K562 (cell line): ENCODE measurements around the gene EHMT2. TPM values are rescaled to one million over a fixed set of nuclear protein-coding genes. Genes with fewer than 3 reads are reported as not detected.

Experiments
- ASH1L ChIP-seq: fragments of 450-650 bp; IDR thresholded peaks from 2 replicates; pipeline ENCODE4 v1.6.1; 2018; ENCODE audit warnings: borderline replicate concordance, mild to moderate bottlenecking, low read depth; ENCODE audit not compliant: partially characterized antibody
- ATF1 ChIP-seq, 2 experiments: fragments of 450-650 bp in 1 of 2; IDR thresholded peaks; 2 replicates each; pipeline ENCODE4 v1.6.1; 2016; ENCODE audit warnings: missing compliant biosample characterization in 1 of 2, missing genetic modification characterization in 1 of 2
- BACH1 ChIP-seq: fragments of 200-800 bp; sonication (Bioruptor generic); IDR thresholded peaks from 2 replicates; pipeline ENCODE4 v1.6.1; 2016; ENCODE audit warnings: missing genetic modification characterization, missing compliant biosample characterization
- BMI1 ChIP-seq: fragments of 150-350 bp; IDR thresholded peaks from 2 replicates; pipeline ENCODE4 v1.6.1; 2014; ENCODE audit warnings: low read length
- CBFB ChIP-seq: sonication (generic); formaldehyde crosslinking; IDR thresholded peaks from 2 replicates; pipeline ENCODE4 v1.4.0; 2020; ENCODE audit warnings: mild to moderate bottlenecking, missing genetic modification reagents
- CC2D1A ChIP-seq: fragments of 450-650 bp; IDR thresholded peaks from 2 replicates; pipeline ENCODE4 v1.6.1; 2017; ENCODE audit warnings: mild to moderate bottlenecking
- GTF2E2 ChIP-seq: fragments of 200-800 bp; sonication (Bioruptor generic); IDR thresholded peaks from 2 replicates; pipeline ENCODE4 v1.6.1; 2016; ENCODE audit warnings: missing genetic modification characterization, missing compliant biosample characterization
- HDAC1 ChIP-seq, 2 experiments: fragments of 450-650 bp; IDR thresholded peaks; 2 replicates each; pipeline ENCODE4 v1.6.1; 2016 to 2017; ENCODE audit warnings: inconsistent platforms in 1 of 2, mild to moderate bottlenecking in 1 of 2, moderate library complexity in 1 of 2
- HNRNPLL ChIP-seq: fragments of 200-400 bp; formaldehyde crosslinking; IDR thresholded peaks from 2 replicates; pipeline ENCODE4 v1.6.1; 2017; ENCODE audit warnings: low read length, low read depth, mild to moderate bottlenecking; ENCODE audit not compliant: poor library complexity, severe bottlenecking
- KLF16 ChIP-seq: IDR thresholded peaks from 2 replicates; pipeline ENCODE4 v1.6.1; 2016; ENCODE audit warnings: antibody characterized with exemption
- NCOR1 ChIP-seq: fragments of 450-650 bp; IDR thresholded peaks from 2 replicates; pipeline ENCODE4 v1.6.1; 2016; ENCODE audit warnings: mild to moderate bottlenecking, moderate library complexity
- OTX1 ChIP-seq: fragments of 450-650 bp; formaldehyde crosslinking; IDR thresholded peaks from 2 replicates; pipeline ENCODE4 v1.4.0; 2022; ENCODE audit warnings: mild to moderate bottlenecking
- POLR2AphosphoS5 ChIP-seq: IDR thresholded peaks from 2 replicates; pipeline ENCODE4 v1.6.1; 2011; ENCODE audit warnings: mild to moderate bottlenecking, low read depth, low read length, moderate library complexity; ENCODE audit not compliant: control insufficient read depth, insufficient read depth
- RBBP5 ChIP-seq: fragments of 200-600 bp; sonication (generic); IDR thresholded peaks from 2 replicates; pipeline ENCODE4 v1.6.1; 2012; ENCODE audit warnings: borderline replicate concordance, mild to moderate bottlenecking, low read length, control low read depth, inconsistent platforms; ENCODE audit not compliant: insufficient read depth, poor library complexity, severe bottlenecking
- RBM25 ChIP-seq: fragments of 200-400 bp; formaldehyde crosslinking; IDR thresholded peaks from 2 replicates; pipeline ENCODE4 v1.6.1; 2018; ENCODE audit warnings: low read length, low read depth, moderate library complexity; ENCODE audit not compliant: severe bottlenecking
- SIRT6 ChIP-seq: IDR thresholded peaks from one replicate; pipeline ENCODE4 v1.6.1; 2012; ENCODE audit warnings: low read depth, mild to moderate bottlenecking, control low read depth, inconsistent platforms, low read length, moderate library complexity
- TOE1 ChIP-seq, 2 experiments: fragments of 450-650 bp in 1 of 2; sonication (generic) in 1 of 2; formaldehyde crosslinking in 1 of 2; IDR thresholded peaks; 2 replicates each; pipeline versions ENCODE4 v1.7.1 to v1.8.0; 2016 to 2022; ENCODE audit warnings: borderline replicate concordance in 2 of 2, mild to moderate bottlenecking in 2 of 2, antibody characterized with exemption in 1 of 2, inconsistent platforms in 1 of 2, low read depth in 1 of 2, missing genetic modification reagents in 1 of 2, moderate library complexity in 1 of 2
- ZNF263 ChIP-seq: sonication (generic); formaldehyde crosslinking; IDR thresholded peaks from 2 replicates; pipeline ENCODE4 v1.8.0; 2022; ENCODE audit warnings: mild to moderate bottlenecking, missing genetic modification reagents, borderline replicate concordance
- ZNF354B ChIP-seq: fragments of 250-450 bp; sonication (Bioruptor Pico); IDR thresholded peaks from 2 replicates; pipeline ENCODE4 v1.4.0; 2020
- ZNF584 ChIP-seq: fragments of 200-800 bp; sonication (Bioruptor generic); IDR thresholded peaks from 2 replicates; pipeline ENCODE4 v1.6.1; 2016; ENCODE audit warnings: low read depth, mild to moderate bottlenecking, missing genetic modification characterization, missing compliant biosample characterization
- ZNF780A ChIP-seq: fragments of 250-450 bp; sonication (Bioruptor Pico); IDR thresholded peaks from 2 replicates; pipeline ENCODE4 v1.5.0; 2021; ENCODE audit warnings: mild to moderate bottlenecking
- polyA plus RNA-seq, 8 experiments: library from polyadenylated mRNA; depleted of rRNA in 4 of 8; stranded (reverse) in 5 of 8; unstranded in 3 of 8; fragments of >200 nt; fragmentation: Nextera tagmentation in 2 of 8; fragmentation: Illumina TruSeq in 1 of 8; extraction: Ambion mirVana in 2 of 8; extraction: Trizol in 1 of 8; gene quantifications; 2 replicates each; pipeline versions ENCODE4 v1.2.1 to v1.2.3, GENCODE V29; 2011 to 2014; ENCODE audit warnings: inconsistent platforms in 1 of 8, missing spikeins in 1 of 8
- total RNA-seq, 7 experiments: library from RNA; depleted of rRNA in 6 of 7; stranded (reverse); fragments of >200 nt in 6 of 7; fragmentation: Illumina TruSeq in 2 of 7; extraction: Trizol in 2 of 7; gene quantifications; 2 replicates each; pipeline versions ENCODE4 v1.2.1 to v1.2.3, GENCODE V29; 2011 to 2021; ENCODE audit warnings: low replicate concordance in 1 of 7
- TF ChIP-seq, protein P1 (sequence below): sonication (generic); formaldehyde crosslinking; IDR thresholded peaks from 2 replicates; pipeline ENCODE4 v1.8.0; 2023; ENCODE audit warnings: missing genetic modification reagents, mild to moderate bottlenecking, borderline replicate concordance

The EHMT2 gene
- total and polyA plus RNA-seq, 9 of the 15 experiments (the other 6 are each of a cell fraction or from before 2014, with no cell fraction given): 2.1 to 63.8 (median 38.5) TPM

DNA sequence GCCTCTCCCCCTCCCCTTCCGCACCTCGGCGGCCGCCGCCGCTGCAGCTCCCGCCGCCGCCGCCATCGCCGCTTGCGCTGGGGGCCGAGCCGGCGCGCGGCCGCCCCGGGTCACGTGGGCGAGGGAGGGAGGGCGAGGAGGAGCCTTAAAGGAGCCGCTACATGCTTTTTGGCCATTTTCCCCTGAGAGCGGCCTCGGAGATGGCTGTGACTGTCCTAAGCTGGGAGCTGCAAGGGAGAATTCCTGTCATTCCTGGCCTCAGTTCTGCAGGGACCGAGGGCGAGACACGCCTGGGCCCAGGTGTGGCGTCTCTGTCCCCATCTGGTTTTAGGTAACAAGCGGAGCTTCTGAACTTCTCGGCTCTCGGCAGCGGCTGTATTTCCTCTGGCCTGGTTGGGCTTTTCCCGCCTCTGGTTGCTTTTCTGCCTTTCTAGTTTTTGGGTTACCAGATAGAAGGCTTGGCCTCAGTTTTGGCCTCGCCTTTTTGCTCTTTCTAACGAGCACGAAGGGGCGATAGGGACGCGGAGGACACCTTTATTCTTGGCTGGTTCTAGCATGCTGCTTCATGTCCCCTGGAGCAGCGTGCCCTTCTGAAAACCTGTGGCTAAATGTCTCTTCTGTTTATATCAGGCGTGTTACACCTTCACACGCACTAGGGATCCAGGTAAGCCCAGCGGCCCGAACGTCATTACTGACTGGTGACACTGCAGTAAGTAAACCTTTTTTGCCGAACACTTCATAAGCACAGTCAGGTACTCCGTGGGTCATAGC lies at the start of gene EHMT2 (continued):
- TF ChIP-seq, protein P1, sequence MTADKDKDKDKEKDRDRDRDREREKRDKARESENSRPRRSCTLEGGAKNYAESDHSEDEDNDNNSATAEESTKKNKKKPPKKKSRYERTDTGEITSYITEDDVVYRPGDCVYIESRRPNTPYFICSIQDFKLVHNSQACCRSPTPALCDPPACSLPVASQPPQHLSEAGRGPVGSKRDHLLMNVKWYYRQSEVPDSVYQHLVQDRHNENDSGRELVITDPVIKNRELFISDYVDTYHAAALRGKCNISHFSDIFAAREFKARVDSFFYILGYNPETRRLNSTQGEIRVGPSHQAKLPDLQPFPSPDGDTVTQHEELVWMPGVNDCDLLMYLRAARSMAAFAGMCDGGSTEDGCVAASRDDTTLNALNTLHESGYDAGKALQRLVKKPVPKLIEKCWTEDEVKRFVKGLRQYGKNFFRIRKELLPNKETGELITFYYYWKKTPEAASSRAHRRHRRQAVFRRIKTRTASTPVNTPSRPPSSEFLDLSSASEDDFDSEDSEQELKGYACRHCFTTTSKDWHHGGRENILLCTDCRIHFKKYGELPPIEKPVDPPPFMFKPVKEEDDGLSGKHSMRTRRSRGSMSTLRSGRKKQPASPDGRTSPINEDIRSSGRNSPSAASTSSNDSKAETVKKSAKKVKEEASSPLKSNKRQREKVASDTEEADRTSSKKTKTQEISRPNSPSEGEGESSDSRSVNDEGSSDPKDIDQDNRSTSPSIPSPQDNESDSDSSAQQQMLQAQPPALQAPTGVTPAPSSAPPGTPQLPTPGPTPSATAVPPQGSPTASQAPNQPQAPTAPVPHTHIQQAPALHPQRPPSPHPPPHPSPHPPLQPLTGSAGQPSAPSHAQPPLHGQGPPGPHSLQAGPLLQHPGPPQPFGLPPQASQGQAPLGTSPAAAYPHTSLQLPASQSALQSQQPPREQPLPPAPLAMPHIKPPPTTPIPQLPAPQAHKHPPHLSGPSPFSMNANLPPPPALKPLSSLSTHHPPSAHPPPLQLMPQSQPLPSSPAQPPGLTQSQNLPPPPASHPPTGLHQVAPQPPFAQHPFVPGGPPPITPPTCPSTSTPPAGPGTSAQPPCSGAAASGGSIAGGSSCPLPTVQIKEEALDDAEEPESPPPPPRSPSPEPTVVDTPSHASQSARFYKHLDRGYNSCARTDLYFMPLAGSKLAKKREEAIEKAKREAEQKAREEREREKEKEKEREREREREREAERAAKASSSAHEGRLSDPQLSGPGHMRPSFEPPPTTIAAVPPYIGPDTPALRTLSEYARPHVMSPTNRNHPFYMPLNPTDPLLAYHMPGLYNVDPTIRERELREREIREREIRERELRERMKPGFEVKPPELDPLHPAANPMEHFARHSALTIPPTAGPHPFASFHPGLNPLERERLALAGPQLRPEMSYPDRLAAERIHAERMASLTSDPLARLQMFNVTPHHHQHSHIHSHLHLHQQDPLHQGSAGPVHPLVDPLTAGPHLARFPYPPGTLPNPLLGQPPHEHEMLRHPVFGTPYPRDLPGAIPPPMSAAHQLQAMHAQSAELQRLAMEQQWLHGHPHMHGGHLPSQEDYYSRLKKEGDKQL (CRISPR knock-in tag): no peak
- TF ChIP-seq POLR2AphosphoS5: peak; percentile 58
- peak; percentile 81 for TF ChIP-seq RBBP5
- TF ChIP-seq BMI1: no peak
- TF ChIP-seq CBFB: peak; percentile 24; the same call in 1 of the 2 replicates
- 0 out of 2 replicates have a peak, but pooled peaks have one; percentile 22 for TF ChIP-seq CC2D1A
- peak; percentile 52; the same call in 1 of the 2 replicates for TF ChIP-seq OTX1 (CRISPR knock-in tag)
- TF ChIP-seq ATF1 (CRISPR knock-in tag; IDR thresholded peaks at IDR 0.05): no peak
- TF ChIP-seq ATF1 (tag; IDR thresholded peaks at IDR 0.05): no peak; the same call in 1 of the 2 replicates
- no peak for TF ChIP-seq ZNF584 (CRISPR knock-in tag)
- TF ChIP-seq HDAC1 (IDR thresholded peaks at IDR 0.05): peak in 1 of 2 experiments; percentile 40; a peak in 1 of 4 replicates
- no peak for TF ChIP-seq NCOR1
- no peak for TF ChIP-seq KLF16
- peak; percentile 94 for TF ChIP-seq TOE1 (IDR thresholded peaks at IDR 0.05; ENCODE audit: borderline replicate concordance)
- TF ChIP-seq TOE1 (CRISPR knock-in tag; IDR thresholded peaks at IDR 0.05; ENCODE audit: borderline replicate concordance, low read depth): no peak
- no peak for TF ChIP-seq ASH1L
- TF ChIP-seq ZNF354B (CRISPR knock-in tag): no peak
- peak; percentile 73; the same call in 1 of the 2 replicates for TF ChIP-seq ZNF780A
- TF ChIP-seq SIRT6: no peak
- TF ChIP-seq ZNF263: 0 out of 2 replicates have a peak, but pooled peaks have one; percentile 40
- no peak for TF ChIP-seq RBM25
- peak; percentile 36 for TF ChIP-seq HNRNPLL
- no peak for TF ChIP-seq BACH1
- TF ChIP-seq GTF2E2 (tag): peak; percentile 90; the same call in 1 of the 2 replicates
